GM18499 (cell line): ENCODE measurements around the gene KAT8.

Experiments used
- ATAC-seq: cut with Tn5 transposase; IDR thresholded peaks from one replicate; pipeline ENCODE4 v1.9.1; 2021; ENCODE audit warnings: moderate number of reproducible peaks; ENCODE audit not compliant: insufficient read depth, unreplicated experiment

The KAT8 gene

DNA sequence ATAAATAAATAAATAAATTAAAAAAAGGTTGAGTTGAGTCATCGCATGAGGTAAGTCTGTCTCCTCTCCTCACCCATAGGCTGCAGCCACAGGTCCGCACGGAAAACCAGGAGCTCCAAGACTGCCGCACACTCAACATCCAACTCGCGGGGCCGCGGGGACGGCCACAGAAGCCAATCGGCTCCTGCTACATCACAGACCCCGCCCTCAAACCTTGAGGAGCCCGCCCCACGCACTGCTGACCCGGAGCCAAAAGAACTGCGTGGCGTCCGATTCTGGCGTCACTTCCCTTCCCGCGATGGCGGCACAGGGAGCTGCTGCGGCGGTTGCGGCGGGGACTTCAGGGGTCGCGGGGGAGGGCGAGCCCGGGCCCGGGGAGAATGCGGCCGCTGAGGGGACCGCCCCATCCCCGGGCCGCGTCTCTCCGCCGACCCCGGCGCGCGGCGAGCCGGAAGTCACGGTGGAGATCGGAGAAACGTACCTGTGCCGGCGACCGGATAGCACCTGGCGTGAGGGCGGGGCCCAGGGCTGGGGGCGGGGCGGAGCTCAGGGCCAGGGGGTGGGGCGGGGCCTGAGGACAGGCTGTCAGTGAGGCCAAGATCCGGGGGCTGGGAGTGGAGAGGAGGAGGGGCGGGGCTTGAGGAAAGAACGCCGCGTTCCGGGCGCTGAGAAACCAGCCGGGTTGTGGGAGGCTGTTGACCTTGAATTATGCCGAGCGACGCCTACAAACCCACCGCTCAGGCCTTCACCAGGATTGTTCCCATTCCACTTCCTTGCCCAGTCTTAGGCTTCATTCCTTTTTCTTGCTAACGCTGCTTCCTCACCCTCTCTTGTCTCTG lies at the start of gene KAT8:
Gene KAT8, plus strand, starts transcription at position 281 of the 839 bp plus-strand sequence. Its CDS starts 18 bp downstream, at position 299.
- peak; percentile 60 for ATAC-seq

DNA sequence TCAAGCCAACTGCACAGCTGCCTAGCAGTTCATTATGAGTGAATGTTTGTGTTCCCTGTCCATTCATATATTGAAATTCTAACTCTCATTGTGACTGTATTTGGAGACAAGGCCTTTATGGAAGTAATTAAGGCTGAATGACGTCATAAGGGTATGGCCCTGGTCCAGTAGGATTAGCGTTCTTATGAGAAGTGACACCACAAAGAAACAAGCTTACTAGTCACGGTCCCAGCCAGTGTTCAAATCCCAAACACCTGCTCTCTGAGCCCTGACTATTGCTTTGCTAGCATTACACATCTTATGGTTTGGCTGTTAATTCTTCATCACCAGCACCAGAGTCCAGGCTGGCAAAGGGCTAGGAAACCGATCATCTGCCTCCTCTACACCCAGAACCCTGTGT lies 45.6 kb upstream of the KAT8 start:
- no peak for ATAC-seq

DNA sequence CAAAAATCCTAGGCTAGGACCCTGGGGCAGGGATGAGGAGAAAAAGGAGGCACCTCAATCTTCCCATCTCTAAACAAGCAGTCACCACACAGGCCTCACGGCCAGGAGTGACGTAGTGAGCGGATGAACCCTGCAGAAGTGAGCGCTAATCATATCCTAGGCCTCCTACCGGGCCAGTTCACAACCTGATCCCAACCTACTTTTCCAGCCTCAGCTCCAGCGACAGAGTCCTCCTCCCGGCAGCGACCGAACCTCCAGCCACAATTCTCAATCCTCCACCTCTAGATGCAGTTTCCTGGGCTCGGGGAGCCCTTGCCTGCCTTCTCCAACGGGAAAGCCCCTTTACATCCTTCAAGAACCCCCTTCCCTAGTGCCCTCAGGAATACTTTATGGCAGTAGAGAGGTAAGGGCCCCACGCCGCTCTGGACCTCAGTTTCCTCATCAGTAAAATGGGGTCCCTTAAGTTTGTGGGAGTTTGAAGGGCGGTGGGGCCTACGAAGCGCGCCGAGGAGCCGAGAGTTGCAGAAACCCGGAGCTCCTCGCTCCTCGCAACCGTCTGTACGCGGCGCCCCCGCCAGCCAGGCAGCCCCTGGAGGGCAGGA lies 44.8 kb upstream of the KAT8 start:
- ATAC-seq: no peak

DNA sequence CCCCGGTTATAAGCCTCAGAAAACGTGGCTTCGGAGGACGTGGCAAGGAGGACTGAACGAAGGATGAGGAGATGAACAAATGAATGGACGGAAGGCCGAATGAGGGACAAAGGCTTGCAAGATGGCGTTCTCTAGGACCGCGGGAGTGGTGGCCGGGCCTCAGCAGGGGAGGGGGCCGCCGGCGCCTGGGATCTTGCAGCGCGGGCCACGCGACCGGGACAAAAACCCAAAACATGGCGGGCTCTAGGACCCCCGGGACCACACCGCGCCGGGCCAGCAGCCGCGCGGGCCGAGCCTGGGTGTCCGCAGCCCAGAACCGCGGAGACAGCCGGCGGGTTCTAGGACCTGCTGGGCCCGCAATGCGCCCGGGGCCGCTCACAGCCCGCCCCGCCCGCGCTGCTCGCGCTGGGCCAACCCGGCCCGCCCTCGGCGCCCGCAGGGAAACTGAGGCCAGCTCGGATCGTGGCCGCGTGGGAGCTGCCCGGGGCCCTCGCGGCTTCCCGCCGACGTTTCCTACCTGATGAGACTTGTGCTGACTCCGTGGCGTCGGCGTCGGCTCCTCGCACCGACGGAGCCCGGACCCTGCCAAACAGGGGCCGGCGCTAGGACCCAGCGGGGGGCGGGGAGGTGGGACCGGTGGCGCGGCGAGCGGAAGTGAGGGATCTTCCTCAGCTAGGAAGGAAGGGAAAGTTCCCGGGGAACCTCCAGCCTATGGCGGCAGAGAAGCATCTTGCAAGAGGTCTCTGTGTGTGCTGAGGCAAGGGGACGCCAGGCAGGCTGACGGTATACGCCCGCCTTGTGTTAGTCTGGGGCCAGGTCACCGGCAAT lies 44.1 kb upstream of the KAT8 start:
- peak; percentile 34 for ATAC-seq

DNA sequence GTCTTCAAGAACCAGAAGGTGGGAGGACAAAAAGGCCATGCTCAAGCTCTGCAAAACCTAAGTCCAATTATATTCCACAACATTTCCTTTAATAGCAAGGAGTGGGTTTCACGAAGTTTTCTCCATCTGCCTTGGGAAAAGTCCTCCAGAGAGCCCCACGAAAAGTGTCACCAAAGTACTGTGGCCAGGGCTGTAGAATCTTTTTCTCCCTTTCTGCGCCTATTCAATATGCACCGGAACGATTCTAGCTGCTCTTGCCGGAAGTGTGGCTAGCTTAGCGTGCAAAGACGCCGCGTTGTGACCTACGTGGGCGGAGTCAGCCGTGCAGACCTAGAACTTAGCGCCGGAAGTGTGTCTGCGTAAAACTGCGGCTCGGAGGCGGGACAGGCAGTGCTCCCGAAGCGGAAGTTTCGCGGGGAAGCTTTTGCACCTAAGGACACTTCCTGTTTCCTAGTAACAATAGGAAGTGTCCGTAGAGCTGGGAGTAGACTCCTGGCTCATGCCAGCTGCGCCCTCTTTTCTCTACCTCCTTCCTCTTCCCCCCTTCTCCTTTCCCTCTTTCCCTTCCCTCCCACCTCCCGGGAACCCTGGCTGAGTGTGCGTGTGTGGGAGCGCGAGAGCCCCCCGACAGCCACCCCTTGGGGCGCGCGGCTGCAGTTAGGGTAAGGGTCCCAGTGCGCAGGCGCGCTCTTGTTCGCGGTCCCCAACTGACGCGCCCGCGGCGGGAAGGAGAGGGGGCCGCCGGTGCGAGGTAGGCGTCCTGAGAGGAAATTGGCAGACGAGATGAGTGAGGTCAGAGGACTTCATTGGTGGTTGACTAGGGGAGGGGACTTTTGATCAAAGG lies 43.3 kb upstream of the KAT8 start, which contains the start of the genes ZNF646 and ZNF668:
Gene ZNF646, plus strand, starts transcription at position 453 of the 844 bp plus-strand sequence. CDS start 1,903 bp downstream, outside the sequence.
Gene ZNF668, minus strand, starts transcription at position 271 of the 844 bp plus-strand sequence. CDS start 9,781 bp downstream, outside the sequence.
- peak; percentile 51 for ATAC-seq

DNA sequence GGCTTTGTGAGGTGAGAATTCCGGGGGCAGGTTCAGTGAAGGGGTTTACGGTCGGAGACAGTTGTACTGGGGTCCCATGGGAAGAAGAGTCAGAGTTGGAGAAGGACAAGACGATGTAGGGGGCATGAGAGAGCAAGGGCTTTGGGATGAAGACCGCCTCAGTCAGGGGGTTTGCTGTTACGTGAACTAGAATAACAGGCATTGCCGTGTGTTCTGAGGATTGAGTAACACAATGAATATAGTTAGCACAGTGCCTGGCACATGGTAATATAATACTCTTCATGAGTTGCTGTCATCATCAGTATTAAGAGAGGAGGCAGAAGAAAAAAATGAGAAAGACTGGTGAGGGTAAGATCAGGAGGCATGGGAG lies 42.7 kb upstream of the KAT8 start:
- ATAC-seq: no peak

DNA sequence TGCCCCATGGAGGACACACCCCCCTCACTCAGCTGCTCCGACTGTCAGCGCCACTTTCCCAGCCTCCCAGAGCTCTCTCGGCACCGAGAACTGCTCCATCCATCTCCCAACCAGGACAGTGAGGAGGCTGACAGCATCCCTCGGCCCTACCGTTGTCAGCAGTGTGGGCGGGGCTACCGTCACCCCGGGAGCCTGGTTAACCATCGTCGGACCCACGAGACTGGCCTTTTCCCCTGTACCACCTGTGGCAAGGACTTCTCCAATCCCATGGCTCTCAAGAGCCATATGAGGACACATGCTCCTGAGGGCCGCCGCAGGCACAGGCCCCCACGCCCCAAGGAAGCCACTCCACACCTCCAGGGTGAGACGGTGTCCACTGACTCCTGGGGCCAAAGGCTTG lies 41.1 kb upstream of the KAT8 start:
- ATAC-seq: no peak

DNA sequence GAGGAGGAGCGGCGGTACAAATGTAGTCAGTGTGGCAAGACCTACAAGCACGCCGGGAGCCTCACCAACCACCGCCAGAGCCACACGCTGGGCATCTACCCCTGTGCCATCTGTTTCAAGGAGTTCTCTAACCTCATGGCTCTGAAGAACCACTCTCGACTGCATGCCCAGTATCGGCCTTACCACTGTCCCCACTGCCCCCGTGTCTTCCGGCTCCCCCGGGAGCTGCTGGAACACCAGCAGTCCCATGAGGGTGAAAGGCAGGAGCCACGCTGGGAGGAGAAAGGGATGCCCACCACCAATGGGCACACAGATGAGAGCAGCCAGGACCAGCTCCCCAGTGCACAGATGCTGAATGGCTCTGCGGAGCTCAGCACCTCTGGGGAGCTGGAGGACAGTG lies 40.4 kb upstream of the KAT8 start:
- ATAC-seq: no peak

DNA sequence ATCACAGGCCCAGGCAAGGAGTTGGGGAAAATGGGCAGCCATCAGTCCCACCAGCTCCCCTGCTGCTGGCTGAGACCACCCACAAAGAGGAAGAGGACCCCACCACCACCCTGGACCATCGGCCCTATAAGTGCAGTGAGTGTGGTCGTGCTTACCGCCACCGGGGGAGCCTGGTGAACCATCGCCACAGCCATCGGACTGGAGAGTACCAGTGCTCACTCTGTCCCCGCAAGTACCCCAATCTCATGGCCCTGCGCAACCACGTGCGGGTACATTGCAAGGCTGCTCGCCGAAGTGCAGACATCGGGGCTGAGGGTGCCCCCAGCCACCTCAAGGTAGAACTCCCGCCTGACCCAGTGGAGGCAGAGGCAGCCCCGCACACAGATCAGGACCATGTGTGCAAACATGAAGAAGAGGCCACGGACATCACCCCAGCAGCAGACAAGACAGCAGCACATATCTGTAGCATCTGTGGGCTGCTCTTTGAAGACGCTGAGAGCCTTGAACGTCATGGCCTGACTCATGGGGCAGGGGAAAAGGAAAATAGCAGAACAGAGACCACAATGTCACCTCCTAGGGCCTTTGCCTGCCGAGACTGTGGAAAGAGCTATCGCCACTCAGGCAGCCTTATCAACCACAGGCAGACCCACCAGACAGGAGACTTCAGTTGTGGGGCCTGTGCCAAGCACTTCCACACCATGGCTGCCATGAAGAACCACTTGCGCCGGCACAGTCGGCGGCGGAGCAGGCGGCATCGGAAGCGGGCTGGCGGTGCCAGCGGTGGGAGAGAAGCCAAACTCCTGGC lies 39.7 kb upstream of the KAT8 start:
- no peak for ATAC-seq

DNA sequence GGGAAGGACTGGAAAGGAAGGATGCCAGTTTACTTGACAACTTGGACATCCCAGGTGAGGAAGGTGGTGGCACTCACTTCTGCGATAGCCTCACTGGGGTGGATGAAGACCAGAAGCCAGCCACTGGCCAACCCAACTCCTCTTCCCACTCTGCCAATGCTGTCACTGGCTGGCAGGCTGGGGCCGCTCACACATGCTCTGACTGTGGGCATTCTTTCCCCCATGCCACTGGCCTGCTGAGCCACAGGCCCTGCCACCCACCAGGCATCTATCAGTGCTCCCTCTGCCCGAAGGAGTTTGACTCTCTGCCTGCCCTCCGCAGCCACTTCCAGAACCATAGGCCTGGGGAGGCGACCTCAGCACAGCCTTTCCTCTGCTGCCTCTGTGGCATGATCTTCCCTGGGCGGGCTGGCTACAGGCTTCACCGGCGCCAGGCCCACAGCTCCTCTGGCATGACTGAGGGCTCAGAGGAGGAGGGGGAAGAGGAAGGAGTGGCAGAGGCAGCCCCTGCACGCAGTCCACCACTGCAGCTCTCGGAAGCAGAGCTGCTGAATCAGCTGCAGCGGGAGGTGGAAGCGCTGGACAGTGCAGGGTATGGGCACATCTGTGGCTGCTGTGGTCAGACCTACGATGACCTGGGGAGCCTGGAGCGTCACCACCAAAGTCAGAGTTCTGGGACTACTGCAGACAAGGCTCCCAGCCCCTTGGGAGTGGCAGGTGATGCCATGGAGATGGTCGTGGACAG lies 38.7 kb upstream of the KAT8 start:
- ATAC-seq: no peak

DNA sequence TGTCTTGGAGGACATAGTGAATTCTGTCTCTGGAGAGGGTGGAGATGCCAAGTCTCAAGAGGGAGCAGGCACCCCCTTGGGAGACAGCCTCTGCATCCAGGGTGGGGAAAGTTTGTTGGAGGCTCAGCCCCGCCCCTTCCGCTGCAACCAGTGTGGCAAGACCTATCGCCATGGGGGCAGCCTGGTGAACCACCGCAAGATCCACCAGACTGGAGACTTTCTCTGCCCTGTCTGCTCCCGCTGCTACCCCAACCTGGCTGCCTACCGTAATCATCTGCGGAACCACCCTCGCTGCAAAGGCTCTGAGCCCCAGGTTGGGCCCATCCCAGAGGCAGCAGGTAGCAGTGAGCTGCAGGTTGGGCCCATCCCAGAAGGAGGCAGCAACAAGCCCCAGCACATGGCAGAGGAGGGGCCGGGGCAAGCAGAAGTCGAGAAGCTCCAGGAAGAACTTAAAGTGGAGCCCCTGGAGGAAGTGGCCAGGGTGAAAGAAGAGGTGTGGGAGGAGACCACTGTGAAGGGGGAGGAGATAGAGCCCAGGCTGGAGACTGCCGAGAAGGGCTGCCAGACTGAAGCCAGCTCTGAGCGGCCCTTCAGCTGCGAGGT lies 38.0 kb upstream of the KAT8 start:
- ATAC-seq: no peak

DNA sequence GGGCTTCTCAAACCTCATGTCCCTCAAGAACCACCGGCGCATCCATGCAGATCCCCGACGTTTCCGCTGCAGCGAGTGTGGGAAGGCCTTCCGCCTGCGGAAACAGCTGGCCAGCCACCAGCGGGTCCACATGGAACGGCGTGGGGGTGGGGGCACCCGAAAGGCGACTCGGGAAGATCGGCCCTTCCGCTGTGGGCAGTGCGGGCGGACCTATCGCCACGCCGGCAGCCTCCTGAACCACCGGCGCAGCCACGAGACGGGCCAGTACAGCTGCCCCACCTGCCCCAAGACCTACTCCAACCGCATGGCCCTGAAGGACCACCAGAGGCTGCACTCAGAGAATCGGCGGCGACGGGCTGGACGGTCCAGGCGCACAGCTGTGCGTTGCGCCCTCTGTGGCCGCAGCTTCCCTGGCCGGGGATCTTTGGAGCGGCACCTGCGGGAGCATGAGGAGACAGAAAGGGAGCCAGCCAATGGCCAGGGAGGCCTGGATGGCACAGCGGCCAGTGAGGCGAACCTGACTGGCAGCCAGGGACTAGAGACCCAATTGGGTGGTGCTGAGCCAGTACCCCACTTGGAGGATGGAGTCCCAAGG lies 37.3 kb upstream of the KAT8 start:
- no peak for ATAC-seq

DNA sequence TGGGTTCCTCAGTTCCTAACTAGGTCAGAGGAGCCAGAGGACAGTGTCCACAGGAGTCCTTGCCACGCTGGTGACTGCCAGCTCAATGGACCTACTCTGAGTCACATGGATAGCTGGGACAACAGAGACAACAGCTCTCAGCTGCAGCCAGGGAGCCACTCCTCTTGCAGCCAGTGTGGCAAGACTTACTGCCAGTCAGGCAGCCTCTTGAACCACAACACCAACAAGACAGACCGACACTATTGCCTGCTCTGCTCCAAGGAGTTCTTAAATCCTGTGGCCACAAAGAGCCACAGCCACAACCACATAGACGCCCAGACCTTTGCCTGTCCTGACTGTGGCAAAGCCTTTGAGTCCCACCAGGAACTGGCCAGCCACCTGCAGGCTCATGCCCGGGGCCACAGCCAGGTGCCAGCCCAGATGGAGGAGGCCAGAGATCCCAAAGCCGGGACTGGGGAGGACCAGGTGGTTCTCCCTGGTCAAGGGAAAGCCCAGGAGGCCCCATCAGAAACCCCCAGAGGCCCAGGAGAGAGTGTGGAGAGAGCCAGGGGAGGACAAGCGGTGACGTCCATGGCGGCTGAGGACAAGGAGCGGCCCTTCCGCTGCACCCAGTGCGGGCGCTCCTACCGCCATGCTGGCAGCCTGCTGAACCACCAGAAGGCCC lies 36.6 kb upstream of the KAT8 start:
- ATAC-seq: no peak

DNA sequence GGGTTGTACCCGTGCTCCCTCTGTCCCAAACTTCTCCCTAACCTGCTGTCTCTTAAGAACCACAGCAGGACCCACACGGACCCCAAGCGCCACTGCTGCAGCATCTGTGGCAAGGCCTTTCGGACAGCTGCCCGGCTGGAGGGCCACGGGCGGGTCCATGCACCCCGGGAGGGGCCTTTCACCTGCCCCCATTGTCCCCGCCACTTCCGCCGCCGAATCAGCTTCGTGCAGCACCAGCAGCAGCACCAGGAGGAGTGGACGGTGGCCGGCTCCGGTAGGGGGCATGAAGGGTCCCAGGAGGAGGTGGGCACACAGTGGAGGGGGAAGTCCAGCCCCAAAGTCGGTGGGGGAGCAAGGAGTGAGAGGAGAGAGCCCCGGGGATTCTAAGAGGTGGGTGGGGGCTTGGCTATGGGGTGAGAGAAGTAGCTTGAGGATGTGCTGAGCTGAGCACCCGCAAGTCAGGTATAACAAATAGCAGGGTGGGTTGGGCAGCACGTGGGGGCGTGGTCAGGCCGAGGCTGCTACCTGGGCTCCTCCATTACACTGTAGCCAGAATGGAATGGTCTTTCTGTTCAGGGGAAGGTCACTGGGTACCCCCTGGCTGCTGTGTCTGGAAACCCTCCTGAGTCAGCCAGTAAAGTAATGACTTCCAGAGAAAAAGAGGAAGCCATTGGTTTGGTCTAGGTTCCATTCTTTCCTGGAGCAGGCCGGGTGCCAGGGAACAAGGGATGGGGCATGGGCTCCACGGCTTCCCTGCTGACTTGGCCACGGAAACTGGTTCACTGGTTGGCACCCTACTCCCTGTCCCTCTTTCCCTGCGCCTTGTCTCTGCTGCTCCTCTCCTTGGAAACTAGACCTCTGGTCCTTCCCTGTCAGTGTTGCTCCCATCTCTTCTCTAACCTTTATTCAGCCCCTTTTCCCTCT lies 35.8 kb upstream of the KAT8 start:
- ATAC-seq: no peak

DNA sequence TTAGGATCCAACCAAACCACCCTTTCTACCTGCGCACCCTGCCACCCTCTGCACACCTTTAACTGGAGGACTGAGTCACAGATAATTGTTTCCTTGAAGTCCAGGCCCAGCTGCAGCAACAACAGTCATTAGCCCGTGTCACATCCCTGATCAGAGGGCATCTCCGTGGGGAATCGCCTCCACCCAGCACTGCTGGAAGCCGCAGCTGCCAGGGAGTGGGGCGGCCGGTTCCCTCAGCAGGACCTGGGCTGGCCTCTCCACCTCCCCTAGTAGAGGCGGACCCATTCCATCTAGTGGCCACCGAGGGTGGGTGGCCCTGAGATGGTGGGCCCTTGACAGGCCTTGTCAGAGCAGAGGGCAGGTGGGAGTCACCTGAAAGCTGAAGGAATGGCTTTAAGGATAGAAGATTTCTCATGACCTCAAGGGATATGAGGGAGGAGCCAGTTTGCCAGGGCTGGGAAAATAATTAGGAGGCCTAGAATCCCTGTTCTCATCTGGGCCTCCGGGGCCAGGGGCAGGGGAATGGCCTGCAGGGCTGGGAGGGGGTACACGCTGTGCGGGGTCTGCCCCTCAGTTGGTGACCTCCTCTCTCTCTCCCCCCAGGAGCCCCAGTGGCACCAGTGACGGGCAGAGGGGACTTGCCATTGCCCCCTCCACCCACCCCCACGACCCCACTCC lies 35.0 kb upstream of the KAT8 start:
- ATAC-seq: no peak

DNA sequence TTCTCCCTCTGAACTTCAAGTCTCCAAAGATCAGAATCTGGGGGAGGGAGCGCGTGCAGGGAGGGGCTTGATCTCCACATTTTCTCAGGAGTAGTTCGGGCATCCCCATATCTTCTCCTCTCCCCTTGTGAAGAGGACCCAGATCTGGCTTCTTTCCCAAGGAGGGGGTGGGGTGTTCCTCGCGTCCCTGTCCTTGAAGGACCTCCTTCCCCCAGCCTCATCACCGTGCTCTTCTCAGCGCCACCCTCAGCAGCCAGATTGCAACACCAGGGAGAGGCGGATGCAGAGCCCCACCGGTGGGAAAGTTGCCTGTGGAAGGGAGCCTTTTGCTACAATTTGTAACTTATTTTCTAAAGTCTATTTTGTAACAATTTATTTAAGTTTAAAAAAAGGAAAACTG lies 34.4 kb upstream of the KAT8 start:
- no peak for ATAC-seq
